Measurements from ENCODE around the gene TUBAL3.

Gene TUBAL3

GRCh38 chr10:5343979-5344378, 60.6 kb downstream of the TUBAL3 start:
- DNase-seq (ENCODE audit: insufficient read length, low spot score): no peak
- no peak for FAIRE-seq

GRCh38 chr10:5343561-5343960, 61.1 kb downstream of the TUBAL3 start:
- FAIRE-seq (no peak), DNase-seq (ENCODE audit: insufficient read length, low spot score) (no peak)

All from GM19239 (cell line).